SK-N-MC (cell line): ENCODE results near the gene ASB8.

ENCODE experiments used
- EZH2 ChIP-seq: fragments of 200-600 bp; sonication (generic); IDR thresholded peaks from one replicate; pipeline ENCODE4 v1.6.1; 2017; ENCODE audit warnings: antibody characterized with exemption
- POLR2AphosphoS5 ChIP-seq: IDR thresholded peaks from 2 replicates; pipeline ENCODE4 v1.6.1; 2012; ENCODE audit warnings: mild to moderate bottlenecking, low read depth, low read length, borderline replicate concordance

GRCh38 chr12:48105867-48106680 is 51.2 kb downstream of the ASB8 start, which contains the start of gene SENP1:
- TF ChIP-seq POLR2AphosphoS5: peak; percentile 42; the same call in 1 of the 2 replicates
- TF ChIP-seq EZH2: no peak
